Measurements from ENCODE around the gene FBXO17. TPM values are rescaled to one million over a fixed set of nuclear protein-coding genes. Genes with fewer than 3 reads are reported as not detected.

The FBXO17 gene
- total RNA-seq, 1 donor from 2014 or later = not detected

DNA sequence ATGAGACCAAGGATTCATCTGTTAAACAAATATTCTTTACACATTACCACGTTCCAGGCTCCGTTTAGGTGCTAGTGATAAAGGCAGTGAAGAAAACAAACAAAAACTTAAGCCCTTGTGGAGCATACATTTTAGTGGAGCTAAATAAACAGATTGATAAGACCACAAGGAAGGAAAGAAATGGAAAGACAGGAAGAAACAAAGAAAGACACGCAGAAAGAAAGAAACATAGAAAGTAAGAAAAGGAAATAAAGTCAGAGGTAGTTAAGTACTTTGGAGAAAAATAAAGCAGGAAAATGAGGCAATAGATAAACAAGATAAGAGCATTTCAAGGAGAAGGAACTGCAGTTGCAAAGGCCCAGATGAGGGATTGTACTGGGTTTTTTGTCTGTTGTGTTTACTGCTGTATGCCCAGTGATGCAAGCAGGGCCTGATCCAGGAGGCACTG, 74.8 kb downstream of the FBXO17 start:
- H3K36me3 Mint-ChIP-seq (ENCODE audit: low read depth) = peaks cover 33% of the 10 kb centered on the region

DNA sequence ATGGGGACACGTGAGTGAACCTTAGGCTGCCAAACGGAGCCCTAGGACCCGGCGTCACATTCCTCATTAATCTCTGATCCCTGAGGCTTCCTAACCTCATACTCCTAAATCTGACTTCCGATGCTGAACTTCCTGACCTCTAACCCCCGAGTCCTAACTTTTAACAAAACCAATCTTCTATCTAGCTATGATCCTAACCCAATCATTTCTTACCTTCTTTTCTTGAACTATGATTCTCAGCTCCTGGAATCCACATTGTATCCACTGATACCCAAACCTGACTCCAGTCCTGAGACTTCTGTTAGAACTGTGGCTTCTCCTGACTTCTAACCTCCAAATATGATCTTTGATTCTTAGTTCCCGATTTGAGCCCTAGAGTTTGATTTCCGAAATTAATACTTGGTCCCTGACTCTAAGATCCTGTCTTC, 75.3 kb downstream of the FBXO17 start:
- peak overlapping the region; percentile 79 for H3K27ac Mint-ChIP-seq
- H3K9me3 Mint-ChIP-seq = no peaks in the 10 kb centered on the region
- peak overlapping the region; percentile 89 for H3K4me3 Mint-ChIP-seq (ENCODE audit: low read depth)
- no peak for DNase-seq (ENCODE audit: low spot score)
- no peaks in the 10 kb centered on the region for H3K27me3 Mint-ChIP-seq (ENCODE audit: low read depth)
- H3K4me1 Mint-ChIP-seq (ENCODE audit: low read depth) = peaks cover 15% of the 10 kb centered on the region
- intact Hi-C loops (cut with micrococcal nuclease) = no loop called here
- H3K36me3 Mint-ChIP-seq (ENCODE audit: low read depth) = peaks cover 30% of the 10 kb centered on the region

More for the DNA sequence above, 74.8 kb downstream of the FBXO17 start:
- intact Hi-C loops (cut with micrococcal nuclease) = no loop called here
- Mint-ChIP-seq H3K4me3 (ENCODE audit: low read depth) (peak overlapping the region; percentile 89), H3K27ac (peak overlapping the region; percentile 63), H3K9me3 (no peaks in the 10 kb centered on the region), H3K4me1 (ENCODE audit: low read depth) (peaks cover 15% of the 10 kb centered on the region), H3K27me3 (ENCODE audit: low read depth) (no peaks in the 10 kb centered on the region)
- DNase-seq (ENCODE audit: low spot score) = no peak

DNA sequence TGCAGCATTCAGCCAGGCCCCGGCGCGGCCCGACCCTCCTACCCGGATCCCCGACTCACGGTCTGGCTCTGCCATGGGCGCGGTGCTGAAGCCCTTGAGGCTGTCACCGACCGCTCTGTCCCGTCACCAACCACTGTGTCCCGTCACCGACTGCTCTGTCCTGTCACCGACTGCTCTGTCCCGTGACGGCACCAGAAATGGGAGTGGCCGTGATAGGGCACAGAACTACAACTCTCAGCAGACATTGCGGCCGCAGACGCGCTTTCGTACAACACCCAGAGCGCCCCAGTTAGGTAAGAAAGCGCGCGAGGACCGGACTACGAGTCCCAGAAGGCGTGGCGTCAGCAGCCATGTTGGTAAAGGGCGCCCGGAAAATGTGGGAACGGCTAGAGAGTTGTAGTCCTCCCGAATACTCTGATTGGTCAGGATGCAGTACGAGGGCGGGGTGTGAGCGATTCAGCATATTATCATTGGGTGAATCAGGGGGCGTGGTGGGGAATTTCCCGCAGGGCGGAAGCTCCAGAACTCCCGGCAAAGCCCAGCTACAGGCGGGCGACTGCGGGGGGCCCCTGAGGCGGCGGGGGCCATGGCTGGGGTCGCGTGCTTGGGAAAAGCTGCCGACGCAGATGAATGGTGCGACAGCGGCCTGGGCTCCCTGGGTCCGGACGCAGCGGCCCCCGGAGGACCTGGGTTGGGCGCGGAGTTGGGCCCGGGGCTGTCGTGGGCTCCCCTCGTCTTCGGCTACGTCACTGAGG, 75.9 kb downstream of the FBXO17 start, which contains the start of the genes NFKBIB and SIRT2:
NFKBIB (plus strand) TSS at position 523 of the 755 bp plus-strand sequence; CDS start at position 587, 64 bp downstream.
SIRT2 (minus strand) TSS at position 172 of the 755 bp plus-strand sequence; CDS start at position 75, 97 bp downstream.
- no peaks in the 10 kb centered on the region for H3K9me3 Mint-ChIP-seq
- no peaks in the 10 kb centered on the region for H3K27me3 Mint-ChIP-seq (ENCODE audit: low read depth)
- DNase-seq (ENCODE audit: low spot score) = peak; percentile 100
- H3K4me1 Mint-ChIP-seq (ENCODE audit: low read depth) = peaks cover 15% of the 10 kb centered on the region
- H3K36me3 Mint-ChIP-seq (ENCODE audit: low read depth) = peaks cover 25% of the 10 kb centered on the region
- peak within 1 kb of the TSS; percentile 90 for H3K4me3 Mint-ChIP-seq (ENCODE audit: low read depth)
- peak within 1 kb of the TSS; percentile 85 for H3K27ac Mint-ChIP-seq
- intact Hi-C loops (cut with micrococcal nuclease) = loop anchor here (1.0 kb wide), 3 partner anchors 31 to 68 kb away; partner anchors contain the start of genes ECH1, MRPS12 and SARS2

- Mint-ChIP-seq H3K36me3 (ENCODE audit: low read depth) (peaks cover 19% of the 10 kb centered on the region), H3K4me1 (ENCODE audit: low read depth) (peaks cover 13% of the 10 kb centered on the region), H3K27ac (peak overlapping the region; percentile 85), H3K4me3 (ENCODE audit: low read depth) (peak overlapping the region; percentile 90), H3K9me3 (no peaks in the 10 kb centered on the region), H3K27me3 (ENCODE audit: low read depth) (no peaks in the 10 kb centered on the region)
- DNase-seq (ENCODE audit: low spot score) = no peak
- intact Hi-C loops (cut with micrococcal nuclease) = loop anchor here (1.0 kb wide), 3 partner anchors 31 to 68 kb away; partner anchors contain the start of genes ECH1, MRPS12 and SARS2
Observed at GRCh38 chr19:38898788-38899446, 76.6 kb downstream of the FBXO17 start.

DNA sequence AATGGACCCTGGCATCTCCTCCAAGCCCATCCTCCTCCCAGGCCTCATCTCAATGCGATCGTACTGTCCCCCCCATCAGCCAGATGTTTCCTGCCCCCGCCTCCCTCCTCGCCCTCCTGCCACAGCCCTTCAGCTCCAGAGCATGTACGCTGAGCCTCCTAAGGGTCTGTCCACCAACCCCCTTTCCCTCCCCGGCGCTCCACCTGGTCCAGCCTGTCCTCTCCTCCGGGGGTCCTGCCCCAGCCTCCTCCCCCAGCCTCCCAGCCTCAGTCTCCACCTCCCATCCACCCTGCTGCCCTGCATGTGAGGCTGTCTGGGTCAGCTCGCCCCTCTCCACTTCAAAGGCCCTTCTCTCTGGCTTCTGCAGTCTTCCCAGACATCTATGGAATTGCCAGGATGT, 80.6 kb downstream of the FBXO17 start:
- H3K9me3 Mint-ChIP-seq = no peaks in the 10 kb centered on the region
- H3K36me3 Mint-ChIP-seq (ENCODE audit: low read depth) = no peaks in the 10 kb centered on the region
- H3K27me3 Mint-ChIP-seq (ENCODE audit: low read depth) = no peaks in the 10 kb centered on the region
- no peak overlapping the region for H3K27ac Mint-ChIP-seq
- DNase-seq (ENCODE audit: low spot score) = no peak
- peaks cover 9% of the 10 kb centered on the region for H3K4me1 Mint-ChIP-seq (ENCODE audit: low read depth)
- intact Hi-C loops (cut with micrococcal nuclease) = no loop called here
- no peak overlapping the region for H3K4me3 Mint-ChIP-seq (ENCODE audit: low read depth)

DNA sequence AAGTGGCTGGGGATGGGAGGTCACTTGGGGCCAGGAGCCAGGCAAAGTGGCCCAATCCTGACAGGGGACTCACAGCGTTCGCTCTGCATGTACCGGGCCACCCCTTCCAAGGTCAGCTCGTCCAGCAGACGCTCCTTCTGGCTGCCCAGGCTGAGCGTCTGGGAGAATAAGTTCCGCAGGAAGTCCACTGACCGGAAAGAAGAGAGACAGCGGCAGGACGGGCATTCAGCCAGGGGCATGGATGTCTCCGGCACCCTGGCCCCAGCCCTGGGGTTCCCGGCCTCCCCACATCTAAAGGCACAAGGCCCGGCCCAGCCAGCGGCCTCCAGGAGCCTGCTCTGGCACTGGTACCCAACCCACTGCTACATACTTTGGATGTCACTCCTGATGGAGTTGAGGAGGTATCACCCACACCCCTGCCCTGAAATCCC, 82.2 kb downstream of the FBXO17 start:
- no peaks in the 10 kb centered on the region for H3K27me3 Mint-ChIP-seq (ENCODE audit: low read depth)
- H3K27ac Mint-ChIP-seq = no peak overlapping the region
- no peak overlapping the region for H3K4me3 Mint-ChIP-seq (ENCODE audit: low read depth)
- intact Hi-C loops (cut with micrococcal nuclease) = no loop called here
- DNase-seq (ENCODE audit: low spot score) = no peak
- H3K36me3 Mint-ChIP-seq (ENCODE audit: low read depth) = peaks cover 4% of the 10 kb centered on the region
- no peaks in the 10 kb centered on the region for H3K9me3 Mint-ChIP-seq
- peaks cover 3% of the 10 kb centered on the region for H3K4me1 Mint-ChIP-seq (ENCODE audit: low read depth)

DNA sequence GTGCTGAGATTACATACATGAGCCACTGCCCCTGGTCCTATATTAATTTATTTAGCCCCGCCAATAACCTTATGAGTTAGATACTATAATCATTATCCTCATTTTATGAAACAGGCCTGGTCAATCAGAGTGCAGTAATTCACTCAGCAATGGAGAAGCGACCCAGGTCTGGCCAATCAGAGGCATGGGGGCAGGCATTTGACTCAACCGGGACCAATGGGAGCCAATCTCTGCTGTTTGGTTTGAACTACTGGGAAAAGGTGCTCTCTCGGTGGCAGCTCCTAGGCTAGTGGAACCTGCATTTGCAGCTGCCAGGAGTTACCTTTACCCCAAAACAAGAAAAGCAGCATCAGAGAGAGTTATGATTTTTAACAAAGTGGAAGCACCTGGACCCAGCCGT, 82.7 kb downstream of the FBXO17 start:
- H3K4me1 Mint-ChIP-seq (ENCODE audit: low read depth) = no peaks in the 10 kb centered on the region
- peaks cover 4% of the 10 kb centered on the region for H3K36me3 Mint-ChIP-seq (ENCODE audit: low read depth)
- H3K27me3 Mint-ChIP-seq (ENCODE audit: low read depth) = no peaks in the 10 kb centered on the region
- H3K27ac Mint-ChIP-seq = no peak overlapping the region
- intact Hi-C loops (cut with micrococcal nuclease) = no loop called here
- H3K4me3 Mint-ChIP-seq (ENCODE audit: low read depth) = no peak overlapping the region
- no peaks in the 10 kb centered on the region for H3K9me3 Mint-ChIP-seq
- DNase-seq (ENCODE audit: low spot score) = no peak

- Mint-ChIP-seq H3K9me3 (no peaks in the 10 kb centered on the region), H3K27me3 (ENCODE audit: low read depth) (no peaks in the 10 kb centered on the region), H3K4me3 (ENCODE audit: low read depth) (no peak overlapping the region), H3K4me1 (ENCODE audit: low read depth) (no peaks in the 10 kb centered on the region), H3K36me3 (ENCODE audit: low read depth) (peaks cover 4% of the 10 kb centered on the region), H3K27ac (no peak overlapping the region)
- DNase-seq (ENCODE audit: low spot score) = no peak
- intact Hi-C loops (cut with micrococcal nuclease) = no loop called here
Observed at GRCh38 chr19:38891771-38892170, 83.8 kb downstream of the FBXO17 start.

Other genes with a start within 250 kb of the FBXO17 start
- gene CAPN12, start 231.3 kb downstream of the FBXO17 start, total RNA-seq = 2.9 and 3.6 TPM in 2 replicates
- not detected in 2 replicates for gene LGALS7, start 202.2 kb downstream of the FBXO17 start, total RNA-seq
- gene LGALS7B, start 186.5 kb downstream of the FBXO17 start, total RNA-seq = not detected in 2 replicates
- 1.6 and 2.0 TPM in 2 replicates for gene LGALS4, start 162.8 kb downstream of the FBXO17 start, total RNA-seq
- gene ECH1, start 143.9 kb downstream of the FBXO17 start, total RNA-seq = 180 and 183 TPM in 2 replicates
- 700 and 708 TPM in 2 replicates for gene HNRNPL, start 125.8 kb downstream of the FBXO17 start, total RNA-seq
- gene RINL, start 97.5 kb downstream of the FBXO17 start, total RNA-seq = 70.2 and 73.4 TPM in 2 replicates
- 29.0 and 30.2 TPM in 2 replicates for gene SIRT2, start 76.1 kb downstream of the FBXO17 start, total RNA-seq
- gene NFKBIB, start 75.8 kb downstream of the FBXO17 start, total RNA-seq = 81.8 and 82.7 TPM in 2 replicates
- gene CCER2, start 63.6 kb downstream of the FBXO17 start, total RNA-seq = 0.83 and 1.2 TPM in 2 replicates
- 41.1 and 45.2 TPM in 2 replicates for gene SARS2, start 45.0 kb downstream of the FBXO17 start, total RNA-seq
- 93.5 and 95.3 TPM in 2 replicates for gene MRPS12, start 44.8 kb downstream of the FBXO17 start, total RNA-seq
- gene FBXO27, start 56.8 kb upstream of the FBXO17 start, total RNA-seq = 0.57 and 0.84 TPM in 2 replicates
- not detected in 2 replicates for gene ACP7, start 108.6 kb upstream of the FBXO17 start, total RNA-seq
- 16.5 and 19.4 TPM in 2 replicates for gene PAK4, start 150.0 kb upstream of the FBXO17 start, total RNA-seq
- not detected in 2 replicates for gene NCCRP1, start 221.2 kb upstream of the FBXO17 start, total RNA-seq
- not detected in 2 replicates for gene SYCN, start 228.5 kb upstream of the FBXO17 start, total RNA-seq